ENCODE measurements around the gene API5.

GRCh38 chr11:43384393-43384792 lies 72.6 kb downstream of the API5 start:
- TF ChIP-seq CTCF (conservative IDR thresholded peaks at IDR 0.05; ENCODE audit: low read length) (no peak), EZH2phosphoT487 (IDR thresholded peaks at IDR 0.05; ENCODE audit: borderline replicate concordance) (no peak)
